ENCODE data around the gene FOXN1.

- TF ChIP-seq GABPA (IDR thresholded peaks at IDR 0.05; ENCODE audit: low read depth) (no peak), CTCF (IDR thresholded peaks at IDR 0.05) (no peak), YY1 (IDR thresholded peaks at IDR 0.05; ENCODE audit: low read depth) (no peak), EZH2phosphoT487 (IDR thresholded peaks at IDR 0.05; ENCODE audit: borderline replicate concordance, low read depth) (no peak), RXRA (IDR thresholded peaks at IDR 0.05; ENCODE audit: borderline replicate concordance, low read depth) (no peak), TEAD4 (IDR thresholded peaks at IDR 0.05; ENCODE audit: borderline replicate concordance, insufficient read depth) (no peak), JUND (IDR thresholded peaks at IDR 0.05) (no peak), CHD2 (IDR thresholded peaks at IDR 0.05; ENCODE audit: low read length, partially characterized antibody) (no peak)
Observed at GRCh38 chr17:28570716-28571360, 64.7 kb downstream of the FOXN1 start.
